ENCODE results near the gene FBXW10B. TPM values are rescaled to one million over a fixed set of nuclear protein-coding genes. Genes with fewer than 3 reads are reported as not detected.
"Not testable (repeated sequence)": the region's sequence is repeated elsewhere in the genome, so short reads cannot be mapped to it uniquely, and the experiment has no call there.

The FBXW10B gene
- total RNA-seq, 1 experiment from 2014 or later = not detected

- H3K79me1 ChIP-seq (ENCODE audit: insufficient read depth, low read depth, low read length, poor library complexity, severe bottlenecking); H3K79me2 ChIP-seq (ENCODE audit: insufficient read depth, low read length); H3K56ac ChIP-seq (ENCODE audit: insufficient read length, low read depth, low read length); H3K27me3 Mint-ChIP-seq (ENCODE audit: low read depth); H2AFZ ChIP-seq (ENCODE audit: low read length); H3K27ac ChIP-seq (ENCODE audit: insufficient read length, low read depth, low read length); H3K18ac ChIP-seq (ENCODE audit: insufficient read length, low read depth, low read length); H3K9ac ChIP-seq (ENCODE audit: extremely low read depth, insufficient read length, low read length); DNase-seq; H3T11ph ChIP-seq (ENCODE audit: low read length); H4K5ac ChIP-seq (ENCODE audit: insufficient read length, low read depth, low read length); H2AK5ac ChIP-seq (ENCODE audit: insufficient read length, low read length); H4K91ac ChIP-seq (ENCODE audit: insufficient read length, low read depth, low read length); H3K27ac Mint-ChIP-seq; H3K4ac ChIP-seq (ENCODE audit: low read depth, low read length); H3K23ac ChIP-seq (ENCODE audit: insufficient read length, low read depth, low read length); H3K9me3 ChIP-seq (ENCODE audit: control insufficient read depth, low read depth, low read length); H3K9me3 Mint-ChIP-seq; H3K36me3 Mint-ChIP-seq (ENCODE audit: insufficient read depth in 1 of 3, low read depth in 3 of 3); H2BK120ac ChIP-seq (ENCODE audit: low read depth, low read length, poor library complexity, severe bottlenecking); H2BK5ac ChIP-seq (ENCODE audit: insufficient read length, low read length); H3K4me1 ChIP-seq (ENCODE audit: insufficient read depth, low read length); H3K4me2 ChIP-seq (ENCODE audit: insufficient read depth, insufficient read length, low read length); H3K14ac ChIP-seq (ENCODE audit: insufficient read depth, low read length); H2BK15ac ChIP-seq (ENCODE audit: low read depth, low read length); H3K4me3 Mint-ChIP-seq; H3K27me3 ChIP-seq (ENCODE audit: insufficient read depth, low read length); H2BK12ac ChIP-seq (ENCODE audit: insufficient read length, low read depth, low read length); H4K8ac ChIP-seq (replicated peaks; ENCODE audit: insufficient read length, low read depth, low read length); H3K4me1 Mint-ChIP-seq; H4K20me1 ChIP-seq (ENCODE audit: control insufficient read depth, insufficient read depth, insufficient read length); H3K23me2 ChIP-seq (ENCODE audit: insufficient read length, low read depth, low read length, poor library complexity, severe bottlenecking); H2BK20ac ChIP-seq (ENCODE audit: low read depth, low read length, poor library complexity, severe bottlenecking): not testable (repeated sequence)
- no CpG with 5 or more reads among the region's 4 CpGs for WGBS (ENCODE audit: extremely low coverage, insufficient read length, low lambda C conversion rate)
Observed at GRCh38 chr17:15623255-15623654, 3.8 kb upstream of the FBXW10B start.

GRCh38 chr17:15622124-15622523 lies 2.6 kb upstream of the FBXW10B start:
- not testable (repeated sequence) for H3K23me2 ChIP-seq (ENCODE audit: insufficient read length, low read depth, low read length, poor library complexity, severe bottlenecking); H2BK15ac ChIP-seq (ENCODE audit: low read depth, low read length); H3K4me2 ChIP-seq (ENCODE audit: insufficient read depth, insufficient read length, low read length); H2BK5ac ChIP-seq (ENCODE audit: insufficient read length, low read length); H3K4ac ChIP-seq (ENCODE audit: low read depth, low read length); H3K79me1 ChIP-seq (ENCODE audit: insufficient read depth, low read depth, low read length, poor library complexity, severe bottlenecking); H4K8ac ChIP-seq (replicated peaks; ENCODE audit: insufficient read length, low read depth, low read length); H3K9me3 ChIP-seq (ENCODE audit: control insufficient read depth, low read depth, low read length); H3K4me3 Mint-ChIP-seq; H3K79me2 ChIP-seq (ENCODE audit: insufficient read depth, low read length); H3K14ac ChIP-seq (ENCODE audit: insufficient read depth, low read length); H3K23ac ChIP-seq (ENCODE audit: insufficient read length, low read depth, low read length); H3K9me3 Mint-ChIP-seq; H2BK120ac ChIP-seq (ENCODE audit: low read depth, low read length, poor library complexity, severe bottlenecking); H3K27ac ChIP-seq (ENCODE audit: insufficient read length, low read depth, low read length); H2BK20ac ChIP-seq (ENCODE audit: low read depth, low read length, poor library complexity, severe bottlenecking); H3K9ac ChIP-seq (ENCODE audit: extremely low read depth, insufficient read length, low read length); H4K20me1 ChIP-seq (ENCODE audit: control insufficient read depth, insufficient read depth, insufficient read length); H4K5ac ChIP-seq (ENCODE audit: insufficient read length, low read depth, low read length); H3K27me3 ChIP-seq (ENCODE audit: insufficient read depth, low read length); H3K36me3 Mint-ChIP-seq (ENCODE audit: insufficient read depth in 1 of 3, low read depth in 3 of 3); DNase-seq; H3K4me1 Mint-ChIP-seq; H3K18ac ChIP-seq (ENCODE audit: insufficient read length, low read depth, low read length); H2BK12ac ChIP-seq (ENCODE audit: insufficient read length, low read depth, low read length); H3K27me3 Mint-ChIP-seq (ENCODE audit: low read depth); H3K56ac ChIP-seq (ENCODE audit: insufficient read length, low read depth, low read length); H3K4me1 ChIP-seq (ENCODE audit: insufficient read depth, low read length); H4K91ac ChIP-seq (ENCODE audit: insufficient read length, low read depth, low read length); H3T11ph ChIP-seq (ENCODE audit: low read length); H2AK5ac ChIP-seq (ENCODE audit: insufficient read length, low read length); H2AFZ ChIP-seq (ENCODE audit: low read length)
- peak overlapping the region in 2 of 3 experiments; percentile 44 to 86; a peak in 2 of 7 replicates for H3K27ac Mint-ChIP-seq
- WGBS (ENCODE audit: extremely low coverage, insufficient read length, low lambda C conversion rate) = no CpG with 5 or more reads among the region's 8 CpGs
